ENCODE data around the gene PTPRJ.

The PTPRJ gene

DNA sequence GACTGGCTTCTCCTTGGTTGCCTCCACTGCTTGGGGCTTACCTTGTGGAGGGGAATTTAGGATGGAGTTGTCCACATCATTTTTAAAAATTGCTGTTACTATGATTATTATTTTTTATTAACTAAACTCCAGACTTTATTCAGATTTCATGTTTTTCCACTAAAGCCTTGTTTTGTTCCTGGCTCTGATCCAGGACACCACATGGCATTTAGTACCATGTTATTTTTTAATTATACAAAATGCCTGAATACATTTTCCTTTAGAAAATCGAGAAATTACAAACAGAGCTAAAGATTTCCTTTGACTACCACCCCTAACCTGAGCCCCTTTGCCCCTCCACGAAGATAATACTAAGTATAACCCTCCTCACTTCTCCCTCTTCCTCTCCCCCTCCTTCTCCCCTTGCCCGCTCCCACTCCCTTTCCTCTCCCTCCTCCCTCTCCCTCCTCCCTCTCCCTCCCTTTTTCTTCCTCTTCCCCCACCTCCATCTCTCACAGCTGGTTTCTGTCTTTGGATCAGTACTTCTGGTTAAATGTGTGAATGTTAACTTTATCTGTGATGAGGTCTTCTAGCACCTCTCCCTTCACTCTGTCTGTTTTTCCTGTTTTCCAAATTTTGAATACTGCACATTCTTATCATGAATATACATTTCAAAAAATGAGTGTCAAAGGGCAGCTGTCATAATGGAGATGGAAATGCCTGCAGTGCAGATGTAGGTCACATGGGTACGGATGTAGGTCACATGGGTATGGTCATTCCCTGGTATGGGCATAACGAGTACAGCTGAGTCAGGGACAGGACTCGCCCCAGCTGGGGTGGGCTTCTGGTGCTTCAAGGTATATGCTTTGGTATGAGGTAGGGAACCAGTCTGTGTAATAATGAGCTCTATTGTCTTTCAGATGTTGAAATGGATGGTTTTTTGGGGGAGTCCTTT lies 181.9 kb downstream of the PTPRJ start:
- Histone ChIP-seq H3K4me1 (ENCODE audit: control insufficient read depth, insufficient read depth, low read length) (no peaks in the 10 kb centered on the region), H3K36me3 (ENCODE audit: control insufficient read depth, insufficient read depth, low read length) (peaks cover 5% of the 10 kb centered on the region), H3K9me3 (ENCODE audit: control insufficient read depth, low read length) (no peaks in the 10 kb centered on the region), H3K4me3 (ENCODE audit: insufficient read depth, low read depth, low read length) (no peak overlapping the region), H3K27me3 (ENCODE audit: control insufficient read depth, insufficient read depth, low read length, poor library complexity, severe bottlenecking) (no peaks in the 10 kb centered on the region), H3K27ac (ENCODE audit: insufficient read depth, low read depth, low read length, poor library complexity, severe bottlenecking) (no peak overlapping the region)
- WGBS, 2 experiments = 83 to 86% methylated on average over 6 of the region's 6 CpGs

GRCh38 chr11:48162885-48163268 lies 182.5 kb downstream of the PTPRJ start:
- no peaks in the 10 kb centered on the region for H3K27me3 ChIP-seq (ENCODE audit: control insufficient read depth, insufficient read depth, low read length, poor library complexity, severe bottlenecking)
- peaks cover 5% of the 10 kb centered on the region for H3K36me3 ChIP-seq (ENCODE audit: control insufficient read depth, insufficient read depth, low read length)
- no peak overlapping the region for H3K4me3 ChIP-seq (ENCODE audit: insufficient read depth, low read depth, low read length)
- H3K9me3 ChIP-seq (ENCODE audit: control insufficient read depth, low read length) = no peaks in the 10 kb centered on the region
- no peaks in the 10 kb centered on the region for H3K4me1 ChIP-seq (ENCODE audit: control insufficient read depth, insufficient read depth, low read length)
- WGBS, 2 experiments = 92 to 95% methylated on average over 1 of the region's 1 CpG
- H3K27ac ChIP-seq (ENCODE audit: insufficient read depth, low read depth, low read length, poor library complexity, severe bottlenecking) = no peak overlapping the region

DNA sequence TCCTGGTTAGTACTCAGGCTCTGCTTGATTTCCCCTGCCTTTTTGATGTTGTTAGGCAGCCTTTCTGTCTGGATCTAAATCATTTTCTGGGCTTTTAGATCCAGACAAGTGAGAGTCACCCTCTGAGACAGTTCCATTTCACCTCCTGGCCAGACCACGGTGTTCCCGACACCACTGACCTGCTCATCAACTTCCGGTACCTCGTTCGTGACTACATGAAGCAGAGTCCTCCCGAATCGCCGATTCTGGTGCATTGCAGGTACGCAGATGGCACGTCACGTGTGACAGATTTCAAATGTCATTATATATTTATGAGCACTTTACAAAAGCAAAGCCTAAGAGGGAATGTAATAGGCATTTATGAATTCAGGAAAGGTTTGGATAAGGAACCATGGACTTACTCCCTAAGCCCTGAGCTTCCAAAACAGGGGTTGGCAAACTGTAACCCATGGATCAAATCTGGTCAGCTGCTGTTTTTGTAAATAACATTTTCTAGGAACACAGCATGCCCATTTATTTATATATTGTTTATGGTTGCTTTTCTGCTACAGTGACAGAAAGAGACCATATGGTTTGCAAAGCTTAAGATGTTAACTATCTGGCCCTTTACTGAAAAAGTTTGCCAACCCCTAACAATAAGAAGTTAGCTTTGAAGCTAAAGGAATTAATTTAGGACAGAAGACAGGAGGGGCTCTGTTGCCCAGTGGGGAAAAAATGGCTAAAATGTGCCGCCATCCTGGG lies 183.2 kb downstream of the PTPRJ start:
- 96 to 97% methylated on average over 10 to 12 of the region's 12 CpGs for WGBS, 2 experiments
- no peak overlapping the region for H3K4me3 ChIP-seq (ENCODE audit: insufficient read depth, low read depth, low read length)
- H3K27me3 ChIP-seq (ENCODE audit: control insufficient read depth, insufficient read depth, low read length, poor library complexity, severe bottlenecking) = no peaks in the 10 kb centered on the region
- no peak overlapping the region for H3K27ac ChIP-seq (ENCODE audit: insufficient read depth, low read depth, low read length, poor library complexity, severe bottlenecking)
- no peaks in the 10 kb centered on the region for H3K9me3 ChIP-seq (ENCODE audit: control insufficient read depth, low read length)
- H3K4me1 ChIP-seq (ENCODE audit: control insufficient read depth, insufficient read depth, low read length) = no peaks in the 10 kb centered on the region
- peaks cover 5% of the 10 kb centered on the region for H3K36me3 ChIP-seq (ENCODE audit: control insufficient read depth, insufficient read depth, low read length)

- Histone ChIP-seq H3K9me3 (ENCODE audit: control insufficient read depth, low read length) (no peaks in the 10 kb centered on the region), H3K4me3 (ENCODE audit: insufficient read depth, low read depth, low read length) (no peak overlapping the region), H3K4me1 (ENCODE audit: control insufficient read depth, insufficient read depth, low read length) (peaks cover 3% of the 10 kb centered on the region), H3K27me3 (ENCODE audit: control insufficient read depth, insufficient read depth, low read length, poor library complexity, severe bottlenecking) (no peaks in the 10 kb centered on the region), H3K27ac (ENCODE audit: insufficient read depth, low read depth, low read length, poor library complexity, severe bottlenecking) (no peak overlapping the region), H3K36me3 (ENCODE audit: control insufficient read depth, insufficient read depth, low read length) (peaks cover 5% of the 10 kb centered on the region)
Measured at GRCh38 chr11:48164836-48165235, 184.5 kb downstream of the PTPRJ start.

DNA sequence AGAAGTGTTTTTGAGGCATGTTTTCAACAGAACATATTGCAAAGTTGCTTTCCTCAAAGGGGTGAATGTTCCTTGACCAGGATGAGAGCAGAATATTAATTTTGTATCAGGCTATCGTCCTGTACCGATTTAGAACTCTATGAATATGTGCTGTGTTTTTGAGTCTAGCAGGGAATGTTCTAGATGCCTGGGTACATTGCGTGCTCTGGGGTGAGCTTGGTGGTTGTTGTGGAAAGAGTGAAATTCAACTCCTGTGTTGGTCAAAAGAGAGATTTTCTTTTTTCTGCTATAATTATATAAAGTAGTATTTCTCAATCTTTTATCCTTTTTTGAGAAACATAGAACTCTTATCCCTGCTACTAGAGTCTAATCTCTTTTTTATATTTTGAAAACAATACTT lies 185.1 kb downstream of the PTPRJ start:
- no peak overlapping the region for H3K27ac ChIP-seq (ENCODE audit: insufficient read depth, low read depth, low read length, poor library complexity, severe bottlenecking)
- WGBS, 2 experiments = 64 to 66% methylated on average over 3 of the region's 3 CpGs

DNA sequence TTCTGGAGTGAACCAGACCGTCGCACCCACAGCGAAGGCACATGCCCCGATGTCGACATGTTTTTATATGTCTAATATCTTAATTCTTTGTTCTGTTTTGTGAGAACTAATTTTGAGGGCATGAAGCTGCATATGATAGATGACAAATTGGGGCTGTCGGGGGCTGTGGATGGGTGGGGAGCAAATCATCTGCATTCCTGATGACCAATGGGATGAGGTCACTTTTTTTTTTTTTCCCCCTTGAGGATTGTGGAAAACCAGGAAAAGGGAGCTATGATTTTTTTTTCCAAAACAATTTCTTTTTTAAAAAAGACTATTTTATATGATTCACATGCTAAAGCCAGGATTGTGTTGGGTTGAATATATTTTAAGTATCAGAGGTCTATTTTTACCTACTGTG lies 187.0 kb downstream of the PTPRJ start:
- no peaks in the 10 kb centered on the region for H3K9me3 ChIP-seq (ENCODE audit: control insufficient read depth, low read length)
- H3K4me1 ChIP-seq (ENCODE audit: control insufficient read depth, insufficient read depth, low read length) = peaks cover 6% of the 10 kb centered on the region
- H3K4me3 ChIP-seq (ENCODE audit: insufficient read depth, low read depth, low read length) = no peak overlapping the region
- H3K27ac ChIP-seq (ENCODE audit: insufficient read depth, low read depth, low read length, poor library complexity, severe bottlenecking) = no peak overlapping the region
- WGBS, 2 experiments = 96 to 98% methylated on average over 6 of the region's 6 CpGs
- no peaks in the 10 kb centered on the region for H3K27me3 ChIP-seq (ENCODE audit: control insufficient read depth, insufficient read depth, low read length, poor library complexity, severe bottlenecking)
- peaks cover 5% of the 10 kb centered on the region for H3K36me3 ChIP-seq (ENCODE audit: control insufficient read depth, insufficient read depth, low read length)

More for the DNA sequence above, 185.1 kb downstream of the PTPRJ start:
- H3K4me3 ChIP-seq (ENCODE audit: insufficient read depth, low read depth, low read length) = no peak overlapping the region
- no peaks in the 10 kb centered on the region for H3K27me3 ChIP-seq (ENCODE audit: control insufficient read depth, insufficient read depth, low read length, poor library complexity, severe bottlenecking)
- no peaks in the 10 kb centered on the region for H3K9me3 ChIP-seq (ENCODE audit: control insufficient read depth, low read length)
- H3K4me1 ChIP-seq (ENCODE audit: control insufficient read depth, insufficient read depth, low read length) = peaks cover 6% of the 10 kb centered on the region
- H3K36me3 ChIP-seq (ENCODE audit: control insufficient read depth, insufficient read depth, low read length) = peaks cover 5% of the 10 kb centered on the region

GRCh38 chr11:48168815-48169214 lies 188.5 kb downstream of the PTPRJ start:
- Histone ChIP-seq H3K36me3 (ENCODE audit: control insufficient read depth, insufficient read depth, low read length) (peaks cover 5% of the 10 kb centered on the region), H3K4me3 (ENCODE audit: insufficient read depth, low read depth, low read length) (no peak overlapping the region), H3K4me1 (ENCODE audit: control insufficient read depth, insufficient read depth, low read length) (peaks cover 6% of the 10 kb centered on the region), H3K27ac (ENCODE audit: insufficient read depth, low read depth, low read length, poor library complexity, severe bottlenecking) (no peak overlapping the region), H3K9me3 (ENCODE audit: control insufficient read depth, low read length) (no peaks in the 10 kb centered on the region), H3K27me3 (ENCODE audit: control insufficient read depth, insufficient read depth, low read length, poor library complexity, severe bottlenecking) (no peaks in the 10 kb centered on the region)
- WGBS, 2 experiments = 94 to 97% methylated on average over 6 of the region's 6 CpGs

DNA sequence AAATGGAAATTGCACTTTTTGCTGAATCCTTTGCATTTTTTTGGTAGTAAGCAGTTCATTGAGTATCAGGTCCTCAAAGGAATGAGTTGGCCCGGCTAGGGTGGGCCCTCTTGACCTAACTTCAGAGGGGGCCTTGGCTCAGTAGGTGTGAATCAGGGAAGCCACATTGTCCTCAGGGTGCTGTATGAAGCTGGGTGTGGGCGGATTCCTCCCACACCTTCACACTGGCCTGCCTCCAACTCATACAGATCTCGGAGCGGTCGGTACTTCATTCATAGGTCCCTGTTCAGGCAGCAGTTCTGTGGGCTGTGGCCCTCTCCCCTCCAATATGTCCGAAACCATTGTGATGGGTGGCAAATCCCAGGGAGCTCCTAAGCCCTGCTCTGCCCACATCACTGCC lies 188.9 kb downstream of the PTPRJ start:
- WGBS, 2 experiments = 92 to 97% methylated on average over 6 of the region's 6 CpGs

GRCh38 chr11:48169717-48170116 lies 189.4 kb downstream of the PTPRJ start:
- Histone ChIP-seq H3K9me3 (ENCODE audit: control insufficient read depth, low read length) (no peaks in the 10 kb centered on the region), H3K27me3 (ENCODE audit: control insufficient read depth, insufficient read depth, low read length, poor library complexity, severe bottlenecking) (no peaks in the 10 kb centered on the region), H3K4me1 (ENCODE audit: control insufficient read depth, insufficient read depth, low read length) (peaks cover 6% of the 10 kb centered on the region), H3K4me3 (ENCODE audit: insufficient read depth, low read depth, low read length) (no peak overlapping the region), H3K27ac (ENCODE audit: insufficient read depth, low read depth, low read length, poor library complexity, severe bottlenecking) (no peak overlapping the region), H3K36me3 (ENCODE audit: control insufficient read depth, insufficient read depth, low read length) (no peaks in the 10 kb centered on the region)
- WGBS, 2 experiments = 89 to 93% methylated on average over 7 of the region's 7 CpGs

More for the DNA sequence above, 188.9 kb downstream of the PTPRJ start:
- H3K27ac ChIP-seq (ENCODE audit: insufficient read depth, low read depth, low read length, poor library complexity, severe bottlenecking) = no peak overlapping the region
- no peak overlapping the region for H3K4me3 ChIP-seq (ENCODE audit: insufficient read depth, low read depth, low read length)
- no peaks in the 10 kb centered on the region for H3K27me3 ChIP-seq (ENCODE audit: control insufficient read depth, insufficient read depth, low read length, poor library complexity, severe bottlenecking)
- peaks cover 2% of the 10 kb centered on the region for H3K36me3 ChIP-seq (ENCODE audit: control insufficient read depth, insufficient read depth, low read length)
- H3K9me3 ChIP-seq (ENCODE audit: control insufficient read depth, low read length) = no peaks in the 10 kb centered on the region
- peaks cover 6% of the 10 kb centered on the region for H3K4me1 ChIP-seq (ENCODE audit: control insufficient read depth, insufficient read depth, low read length)

Data from ectodermal cell (in vitro differentiated cells).